ENCODE results near the gene MOB3B. TPM values are rescaled to one million over a fixed set of nuclear protein-coding genes. Genes with fewer than 3 reads are reported as not detected.

The MOB3B gene
- total RNA-seq, 2 experiments from 2014 or later = 0.25 to 0.30 TPM

DNA sequence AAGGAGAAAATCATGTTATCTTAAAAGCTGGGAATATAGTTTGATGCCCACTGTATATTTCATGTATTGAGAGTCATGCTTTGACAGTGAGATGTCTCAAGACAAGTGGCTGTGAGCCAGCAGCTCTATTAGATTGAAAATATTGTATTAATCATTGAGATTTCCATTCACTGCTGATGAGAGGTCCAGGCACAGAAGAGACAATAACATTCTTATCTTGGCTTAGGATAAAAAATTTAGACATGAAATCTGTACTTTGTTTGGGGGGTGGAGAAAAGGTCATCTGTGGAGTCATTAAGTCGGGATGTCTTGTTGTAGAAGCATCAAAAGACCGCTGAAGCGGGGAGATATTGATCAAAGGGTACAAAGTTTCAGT, 134.8 kb downstream of the MOB3B start:
- no peak for DNase-seq
- H3K9me3 ChIP-seq (ENCODE audit: control insufficient read depth in 1 of 2, insufficient read depth in 1 of 2, low read length in 2 of 2) = no peaks in the 10 kb centered on the region
- CTCF ChIA-PET = no interaction called here
- H3K9me3 Mint-ChIP-seq = no peaks in the 10 kb centered on the region
- H3K4me1 ChIP-seq (ENCODE audit: insufficient read depth, low read length) = no peaks in the 10 kb centered on the region
- TF ChIP-seq CTCF (IDR thresholded peaks at IDR 0.05) = no peak
- no peaks in the 10 kb centered on the region for H3K27me3 ChIP-seq (ENCODE audit: control insufficient read depth in 1 of 2, insufficient read depth in 2 of 2, low read length in 2 of 2)
- POLR2A ChIA-PET = no interaction called here
- H3K36me3 Mint-ChIP-seq (ENCODE audit: low read depth) = no peaks in the 10 kb centered on the region
- no peak overlapping the region for H3K4me3 ChIP-seq (ENCODE audit: low read length)
- intact Hi-C loops (cut with DNase I, micrococcal nuclease) = no loop called here
- H3K4me3 Mint-ChIP-seq = no peak overlapping the region
- H3K36me3 ChIP-seq (ENCODE audit: insufficient read depth, low read length) = no peaks in the 10 kb centered on the region
- ATAC-seq (ENCODE audit: poor library complexity) = no peak
- H3K4me1 Mint-ChIP-seq (ENCODE audit: low read depth) = no peaks in the 10 kb centered on the region
- H3K27ac ChIP-seq (ENCODE audit: low read depth in 1 of 2, low read length in 2 of 2) = no peak overlapping the region
- no peak overlapping the region for H3K27ac Mint-ChIP-seq
- H3K27me3 Mint-ChIP-seq = no peaks in the 10 kb centered on the region

DNA sequence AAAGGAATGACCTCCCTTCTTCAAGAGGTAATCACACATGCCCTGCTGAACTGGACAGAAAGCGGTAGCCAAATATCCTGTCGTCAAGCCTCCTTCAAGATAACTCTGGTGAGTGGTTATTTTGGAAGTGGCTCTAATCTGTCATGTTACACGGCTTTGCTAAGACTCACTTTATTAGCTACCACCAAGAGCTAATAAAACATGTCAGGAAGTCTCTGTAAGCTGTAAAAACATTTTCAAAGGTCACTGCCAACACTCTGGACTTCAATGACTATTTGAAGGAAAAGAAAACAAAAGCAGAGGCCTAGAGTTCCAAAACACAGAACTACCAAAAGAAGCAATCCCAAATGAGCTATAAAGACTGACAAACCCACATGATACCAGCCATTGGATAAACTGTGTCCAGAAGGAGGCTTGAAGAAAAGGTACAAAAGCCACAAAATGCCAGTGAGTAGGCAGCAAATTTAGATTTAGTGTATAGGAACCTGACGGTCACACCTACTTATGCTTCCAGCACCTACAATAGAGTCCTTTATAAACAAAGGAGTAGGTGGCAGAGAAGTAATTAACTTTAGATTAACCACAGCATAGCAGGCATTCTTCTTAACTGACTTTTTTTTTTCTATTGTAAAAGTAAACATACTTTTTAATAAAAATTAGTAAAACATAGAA, 135.3 kb downstream of the MOB3B start:
- H3K27ac ChIP-seq (ENCODE audit: low read depth in 1 of 2, low read length in 2 of 2) = no peak overlapping the region
- ChIA-PET CTCF (no interaction called here), POLR2A (no interaction called here)
- ATAC-seq (ENCODE audit: poor library complexity) = no peak
- DNase-seq = no peak
- H3K27me3 ChIP-seq (ENCODE audit: control insufficient read depth in 1 of 2, insufficient read depth in 2 of 2, low read length in 2 of 2) = no peaks in the 10 kb centered on the region
- Mint-ChIP-seq H3K4me3 (no peak overlapping the region), H3K36me3 (ENCODE audit: low read depth) (no peaks in the 10 kb centered on the region), H3K27me3 (no peaks in the 10 kb centered on the region), H3K4me1 (ENCODE audit: low read depth) (no peaks in the 10 kb centered on the region), H3K9me3 (no peaks in the 10 kb centered on the region), H3K27ac (no peak overlapping the region)
- intact Hi-C loops (cut with DNase I, micrococcal nuclease) = no loop called here
- H3K4me1 ChIP-seq (ENCODE audit: insufficient read depth, low read length) = no peaks in the 10 kb centered on the region
- TF ChIP-seq CTCF (IDR thresholded peaks at IDR 0.05) = no peak
- H3K36me3 ChIP-seq (ENCODE audit: insufficient read depth, low read length) = no peaks in the 10 kb centered on the region
- no peak overlapping the region for H3K4me3 ChIP-seq (ENCODE audit: low read length)
- H3K9me3 ChIP-seq (ENCODE audit: control insufficient read depth in 1 of 2, insufficient read depth in 1 of 2, low read length in 2 of 2) = no peaks in the 10 kb centered on the region

DNA sequence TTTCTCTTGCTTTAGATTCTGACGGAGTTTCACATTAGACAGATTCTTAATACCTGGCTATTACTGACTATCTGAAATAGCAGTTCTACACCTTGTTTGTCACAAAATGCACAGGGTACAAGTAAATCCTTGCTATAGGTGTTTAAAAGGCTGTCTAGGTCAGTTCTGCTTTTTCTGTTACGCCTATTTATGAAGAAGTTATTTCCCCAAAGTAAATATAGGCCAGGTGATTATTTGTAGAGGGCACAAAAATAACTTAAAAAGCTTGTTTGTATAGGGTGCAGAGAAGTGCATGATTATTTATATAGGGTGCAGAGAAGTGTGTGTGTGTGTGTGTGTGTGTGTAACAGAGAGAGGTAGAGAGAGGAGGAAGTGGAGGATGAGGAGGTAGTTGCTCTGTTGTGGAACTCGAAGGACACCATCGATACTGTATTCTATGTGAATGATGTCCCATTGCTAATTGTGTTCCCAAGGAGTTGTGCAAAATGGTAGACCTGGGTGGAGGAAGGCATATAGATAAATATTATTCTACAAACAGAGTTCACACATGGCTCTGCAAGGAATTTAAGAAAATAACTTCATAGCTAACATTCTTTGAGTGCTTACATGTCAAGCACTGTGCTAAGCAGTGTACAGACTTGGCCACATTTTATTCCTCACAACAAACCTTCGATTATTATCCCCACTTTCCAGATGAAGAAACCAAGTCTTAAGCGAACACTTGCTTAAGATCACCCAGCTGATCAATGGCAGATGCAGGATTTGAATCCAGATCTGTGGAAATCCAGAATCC, 136.4 kb downstream of the MOB3B start:
- ChIA-PET POLR2A (no interaction called here), CTCF (interaction anchor here (0.6 kb wide), 1 partner anchor 36 kb away, joined by 3 read pairs; no protein-coding TSS in a partner anchor)
- intact Hi-C loops (cut with DNase I, micrococcal nuclease) = no loop called here
- H3K27ac ChIP-seq (ENCODE audit: low read depth in 1 of 2, low read length in 2 of 2) = no peak overlapping the region
- Mint-ChIP-seq H3K4me1 (ENCODE audit: low read depth) (no peaks in the 10 kb centered on the region), H3K27me3 (no peaks in the 10 kb centered on the region), H3K36me3 (ENCODE audit: low read depth) (no peaks in the 10 kb centered on the region), H3K9me3 (no peaks in the 10 kb centered on the region), H3K27ac (no peak overlapping the region), H3K4me3 (no peak overlapping the region)
- TF ChIP-seq CTCF (IDR thresholded peaks at IDR 0.05) = no peak
- no peaks in the 10 kb centered on the region for H3K27me3 ChIP-seq (ENCODE audit: control insufficient read depth in 1 of 2, insufficient read depth in 2 of 2, low read length in 2 of 2)
- DNase-seq = no peak
- ATAC-seq (ENCODE audit: poor library complexity) = no peak
- no peaks in the 10 kb centered on the region for H3K4me1 ChIP-seq (ENCODE audit: insufficient read depth, low read length)
- no peaks in the 10 kb centered on the region for H3K9me3 ChIP-seq (ENCODE audit: control insufficient read depth in 1 of 2, insufficient read depth in 1 of 2, low read length in 2 of 2)
- H3K36me3 ChIP-seq (ENCODE audit: insufficient read depth, low read length) = no peaks in the 10 kb centered on the region
- H3K4me3 ChIP-seq (ENCODE audit: low read length) = no peak overlapping the region
